ENCODE results near the gene PEX13.
"Not testable (repeated sequence)": the region's sequence is repeated elsewhere in the genome, so short reads cannot be mapped to it uniquely, and the experiment has no call there.

Gene PEX13

GRCh38 chr2:61017556-61018317 lies at the start of gene PEX13, which contains the start of gene PUS10:
Gene PEX13, plus strand, starts transcription at chr2:61017720. Its CDS starts 40 bp downstream, at chr2:61017760.
Gene PUS10, minus strand, starts transcription at chr2:61018255. Its CDS starts 6,365 bp downstream, at chr2:61011890.
- DNase-seq, result peak; percentile 73 to 87

- DNase-seq, result no peak
Observed at GRCh38 chr2:60972889-60973656, 44.4 kb upstream of the PEX13 start.

- DNase-seq, result no peak
Observed at GRCh38 chr2:60973705-60974104, 43.8 kb upstream of the PEX13 start.

GRCh38 chr2:60974652-60975051 lies 42.9 kb upstream of the PEX13 start:
- no peak for DNase-seq

- peak in 1 of 2 experiments; percentile 9 for DNase-seq
Observed at GRCh38 chr2:60976256-60976850, 41.2 kb upstream of the PEX13 start.

- no peak for DNase-seq
Observed at GRCh38 chr2:60976875-60977561, 40.5 kb upstream of the PEX13 start.

GRCh38 chr2:60977562-60977895 lies 40.0 kb upstream of the PEX13 start:
- no peak for DNase-seq

GRCh38 chr2:60979231-60979630 lies 38.3 kb upstream of the PEX13 start:
- no peak for DNase-seq

- no peak for DNase-seq
Observed at GRCh38 chr2:60980071-60980815, 37.3 kb upstream of the PEX13 start.

- DNase-seq, result not testable (repeated sequence)
Observed at GRCh38 chr2:60982066-60982465, 35.5 kb upstream of the PEX13 start.

GRCh38 chr2:60984720-60985119 lies 32.8 kb upstream of the PEX13 start:
- no peak for DNase-seq

- no peak for DNase-seq
Observed at GRCh38 chr2:60987041-60987440, 30.5 kb upstream of the PEX13 start.

GRCh38 chr2:60987656-60988055 lies 29.9 kb upstream of the PEX13 start:
- DNase-seq, result not testable (repeated sequence)

- DNase-seq, result no peak
Observed at GRCh38 chr2:60989259-60989658, 28.3 kb upstream of the PEX13 start.

- DNase-seq, result no peak
Observed at GRCh38 chr2:60991644-60992043, 25.9 kb upstream of the PEX13 start.

GRCh38 chr2:60992985-60993392 lies 24.5 kb upstream of the PEX13 start:
- DNase-seq, result no peak

- no peak for DNase-seq
Observed at GRCh38 chr2:60994131-60994530, 23.4 kb upstream of the PEX13 start.

- DNase-seq, result peak; percentile 42 to 63
Observed at GRCh38 chr2:60998628-60999545, 18.6 kb upstream of the PEX13 start.

- DNase-seq, result no peak
Observed at GRCh38 chr2:61005736-61006135, 11.8 kb upstream of the PEX13 start.

GRCh38 chr2:61006486-61007105 lies 10.9 kb upstream of the PEX13 start:
- DNase-seq, result no peak

GRCh38 chr2:61009355-61009754 lies 8.2 kb upstream of the PEX13 start:
- no peak for DNase-seq

Measured in NCI-H2081 (cell line).